GM12874 (cell line): ENCODE data around the gene ZAP70.

Experiments
- CTCF ChIP-seq: IDR thresholded peaks from 2 replicates; pipeline ENCODE4 v1.5.1; 2011; ENCODE audit warnings: low read depth, mild to moderate bottlenecking, control low read depth, low read length, moderate library complexity; ENCODE audit not compliant: insufficient read depth

ZAP70 gene

GRCh38 chr2:97764559-97765263, 51.3 kb downstream of the ZAP70 start:
- TF ChIP-seq CTCF, result no peak

GRCh38 chr2:97765933-97766332, 52.6 kb downstream of the ZAP70 start:
- no peak for TF ChIP-seq CTCF

GRCh38 chr2:97766567-97766966, 53.2 kb downstream of the ZAP70 start:
- TF ChIP-seq CTCF, result no peak

- TF ChIP-seq CTCF, result no peak
Measured at GRCh38 chr2:97769308-97769707, 55.9 kb downstream of the ZAP70 start.

- TF ChIP-seq CTCF, result no peak
Measured at GRCh38 chr2:97769711-97770110, 56.3 kb downstream of the ZAP70 start.

GRCh38 chr2:97770445-97770844, 57.1 kb downstream of the ZAP70 start:
- TF ChIP-seq CTCF, result no peak

- peak; percentile 56 for TF ChIP-seq CTCF
Measured at GRCh38 chr2:97774425-97774824, 61.0 kb downstream of the ZAP70 start.
